Fibroblast of pulmonary artery (primary cell): ENCODE data around the gene CTNNA3.
A peak's percentile ranks its signal among the peaks of the same experiment; 100 is the strongest.

Source experiments
- DNase-seq: peaks from one replicate; pipeline ENCODE4 v3.0.0-alpha.2; 2010; ENCODE audit warnings: low read depth
- H3K4me3 ChIP-seq: replicated peaks from 2 replicates; pipeline ENCODE4 v1.5.1; 2011; ENCODE audit warnings: low read depth, mild to moderate bottlenecking, control low read depth, low read length, moderate library complexity
- CTCF ChIP-seq: IDR thresholded peaks from 2 replicates; pipeline ENCODE4 v1.5.1; 2011; ENCODE audit warnings: mild to moderate bottlenecking, control low read depth, low read length, inconsistent platforms; ENCODE audit errors: missing control alignments

Gene CTNNA3

GRCh38 chr10:67664942-67665341 lies 31.1 kb downstream of the CTNNA3 start:
- DNase-seq = peak; percentile 1
- no peak overlapping the region for H3K4me3 ChIP-seq
- TF ChIP-seq CTCF = no peak

- no peak for DNase-seq
- TF ChIP-seq CTCF = no peak
- no peak overlapping the region for H3K4me3 ChIP-seq
Measured at GRCh38 chr10:67663449-67664087, 32.4 kb downstream of the CTNNA3 start.

GRCh38 chr10:67662415-67662814 lies 33.6 kb downstream of the CTNNA3 start:
- H3K4me3 ChIP-seq = no peak overlapping the region
- DNase-seq = no peak
- TF ChIP-seq CTCF = no peak

- no peak for TF ChIP-seq CTCF
- no peak for DNase-seq
- H3K4me3 ChIP-seq = no peak overlapping the region
Measured at GRCh38 chr10:67659497-67659896, 36.5 kb downstream of the CTNNA3 start.

- TF ChIP-seq CTCF = no peak
- DNase-seq = no peak
- no peak overlapping the region for H3K4me3 ChIP-seq
Measured at GRCh38 chr10:67657775-67658174, 38.2 kb downstream of the CTNNA3 start.

- TF ChIP-seq CTCF = no peak
- H3K4me3 ChIP-seq = no peak overlapping the region
- no peak for DNase-seq
Measured at GRCh38 chr10:67650558-67650957, 45.4 kb downstream of the CTNNA3 start.

- DNase-seq = no peak
- no peak for TF ChIP-seq CTCF
- no peak overlapping the region for H3K4me3 ChIP-seq
Measured at GRCh38 chr10:67648613-67649229, 47.3 kb downstream of the CTNNA3 start.
